Hematopoietic multipotent progenitor cell treated with erythropoietin and hydrocortisone succinate and interleukin-3 and kit ligand, for 8 days (in vitro differentiated cells): ENCODE measurements around the gene GPHN.
"Not testable (repeated sequence)": the region's sequence is repeated elsewhere in the genome, so short reads cannot be mapped to it uniquely, and the experiment has no call there.

Experiments
- DNase-seq: peaks from one replicate; pipeline ENCODE4 v3.0.0-alpha.2; 2015

The GPHN gene

DNA sequence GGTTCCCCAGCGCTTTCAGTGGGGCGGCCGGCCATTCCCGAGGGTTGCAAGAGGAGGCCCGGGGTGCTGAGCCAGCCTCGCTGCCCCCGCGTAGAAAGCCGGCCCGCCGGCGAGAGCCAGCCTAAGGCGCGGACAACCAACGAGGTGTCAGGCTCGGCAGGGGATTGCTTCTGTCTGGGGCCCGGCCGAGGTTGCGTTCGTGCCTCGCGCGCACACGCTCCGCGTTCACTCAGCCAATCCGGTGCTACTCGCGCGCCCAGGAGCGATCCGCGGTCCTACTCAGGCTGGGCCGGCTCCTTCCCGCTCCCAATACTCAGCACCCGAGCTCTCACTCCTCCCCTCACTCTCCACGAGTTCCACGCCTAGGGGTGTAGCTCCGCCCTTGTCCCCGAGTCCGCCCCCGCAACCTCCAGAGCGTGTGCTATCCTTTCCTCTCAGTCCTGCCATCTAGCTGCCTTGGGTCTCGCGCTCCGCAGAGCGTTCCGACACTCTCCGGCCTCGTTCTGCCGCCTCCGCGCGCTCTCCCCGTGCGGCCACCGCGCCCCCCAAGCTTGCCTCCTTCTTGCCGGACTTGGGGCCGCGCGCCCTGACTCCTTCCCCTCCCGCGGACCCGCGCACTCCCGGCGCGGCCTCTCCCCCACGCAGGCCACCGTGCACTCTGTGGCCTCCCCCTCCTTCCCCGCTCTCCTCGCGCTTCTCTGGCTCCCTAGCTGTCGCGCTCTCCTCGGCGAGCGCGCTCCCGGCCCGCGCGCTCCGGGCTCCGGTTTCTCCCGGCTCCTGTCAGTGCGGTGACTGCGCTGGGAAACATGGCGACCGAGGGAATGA, at the start of gene GPHN:
Gene GPHN, plus strand, starts transcription at position 426 of the 825 bp plus-strand sequence.
- peak; percentile 98 for DNase-seq

DNA sequence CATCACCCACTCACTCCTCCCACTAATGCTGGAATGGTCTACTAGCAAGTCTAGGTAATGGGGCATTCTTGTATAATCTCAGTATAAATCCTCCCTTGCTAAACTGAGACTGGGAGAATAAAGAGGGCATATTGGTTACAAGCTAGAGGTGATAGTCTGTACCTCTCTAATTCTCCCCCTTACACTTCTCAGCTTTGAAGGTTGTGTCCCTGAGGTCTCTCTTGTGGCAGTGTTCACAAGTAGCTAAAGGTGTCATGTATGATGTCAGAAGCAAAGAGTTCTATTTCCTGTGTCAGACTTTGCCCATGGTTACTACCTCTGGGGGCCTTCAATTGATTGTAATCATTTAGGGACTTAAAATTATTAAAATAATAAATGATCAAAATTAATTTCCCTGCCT, 48.3 kb upstream of the GPHN start:
- DNase-seq = no peak

DNA sequence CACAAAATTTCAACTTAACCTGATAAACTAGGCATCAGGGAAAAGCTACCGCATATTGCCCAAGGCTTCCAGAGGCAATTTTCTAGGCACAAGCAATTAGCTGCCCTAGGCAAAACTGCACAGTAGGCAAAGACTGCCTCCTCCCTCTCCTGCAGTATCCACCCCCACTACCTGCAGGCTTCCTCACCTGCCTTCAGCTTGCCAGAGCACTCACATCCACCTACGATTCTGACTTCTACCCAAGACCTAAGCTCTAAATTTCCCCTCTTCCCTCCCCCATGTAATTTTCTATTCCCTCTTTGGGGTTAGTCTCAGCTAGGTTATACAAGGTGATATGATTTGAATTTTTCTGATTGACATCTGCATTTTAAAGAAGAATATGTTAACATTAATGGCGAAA, 43.7 kb upstream of the GPHN start:
- DNase-seq = no peak

DNA sequence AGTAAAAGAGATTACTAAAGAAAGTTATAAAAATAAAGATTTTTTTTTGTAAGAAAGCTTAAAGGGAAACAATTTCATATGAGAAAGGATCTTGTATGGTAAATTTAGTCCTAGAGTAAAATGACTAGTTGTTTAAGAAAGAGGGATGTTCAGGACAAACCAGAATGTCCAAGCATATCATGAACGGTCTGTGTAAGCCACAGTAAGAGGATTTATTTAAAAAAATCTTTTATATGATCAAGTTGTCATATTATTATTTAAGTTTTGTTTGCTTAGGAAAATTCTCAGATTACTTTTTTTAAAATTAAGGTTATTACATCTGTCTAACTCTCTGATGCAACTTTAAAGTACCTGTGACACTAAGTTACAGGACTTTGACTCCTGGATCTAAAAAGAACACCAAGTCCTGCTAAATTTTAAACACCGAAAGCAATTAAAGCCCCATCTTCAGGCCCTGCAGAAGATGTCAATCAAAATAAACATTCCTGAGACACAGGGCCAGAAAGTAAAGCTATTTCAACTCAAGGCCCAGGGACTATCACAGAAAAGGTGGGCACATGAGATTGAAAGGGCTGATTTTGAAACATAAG, 39.1 kb upstream of the GPHN start:
- no peak for DNase-seq

DNA sequence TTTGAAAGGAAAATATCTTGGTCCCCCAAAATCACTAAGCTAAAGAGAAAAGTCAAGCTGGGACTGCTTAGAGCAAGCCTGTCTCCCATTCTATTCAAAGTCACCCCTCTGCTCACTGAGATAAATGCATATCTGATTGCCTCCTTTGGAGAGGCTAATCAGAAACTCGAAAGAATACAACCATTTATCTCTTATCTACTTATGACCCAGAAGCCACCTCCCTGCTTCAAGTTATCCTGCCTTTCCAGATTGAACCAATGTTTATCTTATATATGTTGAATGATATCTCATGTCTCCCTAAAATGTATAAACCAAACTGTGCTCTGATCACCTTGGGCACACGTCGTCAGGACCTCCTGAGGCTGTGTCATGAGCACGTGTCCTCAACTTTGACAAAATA, 36.4 kb upstream of the GPHN start:
- DNase-seq = peak; percentile 38

DNA sequence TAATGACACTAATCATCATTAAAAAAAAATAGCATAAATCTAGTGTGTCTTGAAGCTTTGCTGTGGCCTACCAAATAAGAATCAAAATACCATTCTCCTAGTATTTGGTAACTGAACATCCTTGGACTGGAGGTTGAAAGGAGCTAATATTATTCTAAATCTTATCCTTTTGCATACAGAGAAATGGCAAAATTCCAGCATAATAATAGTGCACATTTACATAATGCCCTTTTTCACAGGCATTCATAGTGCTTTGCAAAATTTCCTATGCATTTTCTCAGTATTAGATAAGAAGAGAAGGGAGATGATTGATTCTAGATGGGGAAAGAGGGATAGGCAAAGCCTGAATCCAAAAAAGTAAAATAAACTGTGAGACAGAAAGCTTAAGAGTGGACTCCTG, 35.7 kb upstream of the GPHN start:
- DNase-seq = no peak

DNA sequence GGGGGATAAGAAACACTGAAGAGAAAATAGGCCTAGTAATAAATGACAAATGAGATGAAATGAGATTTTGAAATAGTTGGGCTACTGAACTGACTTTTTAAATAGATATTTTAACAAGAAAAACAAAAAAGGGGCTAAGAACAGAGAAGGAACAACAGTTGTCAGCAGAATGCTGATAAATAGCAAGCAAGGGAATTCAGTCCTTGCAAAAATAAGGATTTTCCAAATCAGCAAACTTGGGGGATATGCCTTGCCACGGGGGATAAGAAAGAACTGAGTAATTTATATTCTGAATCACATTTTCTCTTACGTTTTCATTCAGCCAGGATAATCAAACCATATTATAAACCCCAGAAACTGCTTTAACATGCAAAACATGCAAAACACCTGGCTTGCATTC, 34.7 kb upstream of the GPHN start:
- DNase-seq = no peak

DNA sequence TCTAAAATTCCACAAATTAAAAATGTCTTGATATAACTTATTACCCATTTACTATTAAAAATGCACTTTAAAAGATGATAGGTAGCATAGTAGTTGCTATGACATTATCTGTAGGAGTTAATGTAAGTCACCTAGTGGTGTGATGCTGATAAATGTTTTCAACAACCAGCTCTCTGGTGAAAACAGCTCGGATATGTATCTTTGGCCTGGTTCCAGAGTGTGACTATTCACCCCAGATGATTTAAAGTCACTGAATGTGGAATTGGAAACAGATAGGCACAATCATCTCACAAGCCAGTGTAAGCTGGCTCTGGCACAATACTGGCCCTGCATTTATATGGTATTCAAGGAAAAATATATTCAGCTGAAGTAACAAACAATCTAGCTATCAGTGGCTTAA, 31.0 kb upstream of the GPHN start:
- DNase-seq = peak; percentile 81

DNA sequence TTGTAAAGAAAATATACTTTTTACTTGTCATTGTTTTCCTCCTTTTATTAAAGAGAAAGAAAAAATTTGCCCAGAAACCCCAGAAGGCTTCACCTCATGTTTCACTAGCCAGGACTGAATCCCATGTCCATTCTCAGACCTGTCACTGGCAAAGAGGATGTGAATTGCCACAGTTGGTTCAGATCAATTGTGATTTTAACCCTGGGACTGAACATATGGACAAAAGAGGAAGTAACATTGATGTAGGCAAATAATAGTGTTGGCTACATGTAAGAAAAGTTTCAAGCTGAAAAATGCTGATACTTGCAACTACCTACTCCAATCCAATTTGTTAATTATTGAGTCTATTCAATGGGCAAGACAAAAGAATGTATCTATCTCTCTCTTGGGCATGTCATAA, 30.4 kb upstream of the GPHN start:
- no peak for DNase-seq

DNA sequence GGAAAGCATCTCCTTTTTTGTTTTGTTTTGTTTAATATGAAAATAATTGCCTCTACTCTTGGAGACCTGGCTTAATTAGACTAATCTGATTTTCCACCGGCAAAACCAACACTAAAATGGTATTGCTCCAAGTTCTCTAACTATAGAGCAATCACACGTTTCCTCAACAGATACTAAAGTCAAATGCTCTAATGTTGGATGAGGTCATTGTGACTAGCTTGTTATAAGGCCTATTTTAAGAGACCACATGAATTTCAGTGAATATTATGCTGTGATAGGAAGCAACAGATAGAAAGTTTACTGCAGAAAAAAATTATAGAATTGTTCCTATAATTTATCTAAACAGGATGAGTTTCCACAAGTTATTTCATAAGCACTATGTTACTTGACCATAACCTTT, 25.1 kb upstream of the GPHN start:
- DNase-seq = no peak

DNA sequence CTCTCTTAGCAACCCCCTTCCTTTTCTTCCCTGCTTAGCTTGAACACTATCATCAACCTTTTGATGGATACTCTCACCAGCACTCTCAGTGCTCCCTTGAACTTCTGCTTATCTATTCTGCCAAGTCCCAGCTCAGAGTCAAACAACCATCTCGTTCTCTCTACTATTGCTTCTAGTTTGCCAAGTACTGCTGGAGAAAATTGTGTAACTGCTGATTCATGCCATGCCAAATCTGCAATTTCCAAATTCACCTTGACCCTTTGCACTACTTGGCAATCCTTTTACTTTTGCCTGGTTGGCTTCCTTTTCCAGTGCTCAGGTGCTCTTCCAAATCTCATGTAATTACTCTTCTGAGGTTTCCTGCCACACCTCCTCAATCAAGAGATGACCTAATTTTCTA, 24.6 kb upstream of the GPHN start:
- DNase-seq = no peak

DNA sequence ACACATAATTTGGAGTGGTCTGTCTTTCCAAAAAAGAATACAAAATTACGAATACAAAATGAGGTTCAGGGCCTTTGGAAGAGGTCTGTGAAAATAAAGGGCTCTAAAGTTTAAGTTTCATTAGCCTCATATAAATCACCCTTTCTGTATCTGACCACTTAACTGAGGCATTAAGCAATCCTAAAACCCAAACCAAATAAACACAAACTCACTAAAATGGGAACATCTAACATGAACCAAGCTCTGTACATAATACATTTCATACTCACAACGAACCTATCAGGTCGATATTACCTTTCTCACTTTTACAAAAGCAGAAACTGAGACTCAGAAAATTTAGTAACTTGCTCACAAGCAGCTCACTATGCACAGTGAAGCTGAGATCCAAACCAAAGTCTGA, 22.9 kb upstream of the GPHN start:
- no peak for DNase-seq

DNA sequence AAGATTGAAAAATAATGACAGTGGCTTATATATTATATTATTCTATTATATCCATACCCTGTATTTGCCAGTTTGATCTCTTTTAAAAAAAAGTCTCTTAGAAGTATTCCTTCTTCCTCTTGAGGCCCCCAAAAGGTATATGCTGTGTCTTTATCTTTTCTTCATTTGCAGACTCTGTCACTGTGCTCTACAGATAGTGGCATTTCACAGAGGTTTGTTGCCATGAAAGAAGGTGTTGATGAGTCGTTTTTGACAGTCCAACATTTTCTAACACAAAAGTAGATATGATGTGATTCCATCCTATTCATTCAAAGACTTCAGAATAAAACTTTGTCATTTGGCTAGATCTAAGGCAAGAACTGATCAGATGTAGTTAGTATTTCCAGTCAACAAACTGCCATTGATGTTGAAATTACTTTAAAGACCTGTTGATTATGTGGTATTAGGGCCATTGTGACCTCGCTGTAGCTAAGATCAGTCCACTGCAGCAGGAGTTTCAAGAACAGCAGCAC, 22.0 kb upstream of the GPHN start, which contains the start of gene CCDC196:
Gene CCDC196, plus strand, starts transcription at position 462 of the 512 bp plus-strand sequence. CDS start 132 bp downstream, outside the sequence.
- peak; percentile 9 for DNase-seq

DNA sequence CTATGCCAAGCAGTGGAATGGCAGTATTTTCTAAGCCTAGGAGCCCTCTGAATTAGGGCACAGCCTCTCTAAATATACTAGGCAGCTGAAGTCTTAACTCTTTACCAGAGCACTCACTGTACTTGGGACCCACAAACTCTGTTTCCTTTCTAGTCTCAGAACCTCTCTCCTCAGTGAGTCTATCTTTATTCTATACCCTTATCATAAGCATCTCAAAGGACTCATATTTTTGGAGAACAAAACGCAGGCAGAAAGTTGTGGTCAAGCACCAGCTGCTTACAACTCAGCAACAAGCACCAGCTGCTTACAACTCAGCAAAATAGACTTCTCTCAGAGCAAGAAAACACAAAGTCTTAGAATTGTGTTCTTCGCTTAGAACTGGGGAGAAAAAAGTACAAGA, 20.8 kb upstream of the GPHN start:
- peak; percentile 7 for DNase-seq

DNA sequence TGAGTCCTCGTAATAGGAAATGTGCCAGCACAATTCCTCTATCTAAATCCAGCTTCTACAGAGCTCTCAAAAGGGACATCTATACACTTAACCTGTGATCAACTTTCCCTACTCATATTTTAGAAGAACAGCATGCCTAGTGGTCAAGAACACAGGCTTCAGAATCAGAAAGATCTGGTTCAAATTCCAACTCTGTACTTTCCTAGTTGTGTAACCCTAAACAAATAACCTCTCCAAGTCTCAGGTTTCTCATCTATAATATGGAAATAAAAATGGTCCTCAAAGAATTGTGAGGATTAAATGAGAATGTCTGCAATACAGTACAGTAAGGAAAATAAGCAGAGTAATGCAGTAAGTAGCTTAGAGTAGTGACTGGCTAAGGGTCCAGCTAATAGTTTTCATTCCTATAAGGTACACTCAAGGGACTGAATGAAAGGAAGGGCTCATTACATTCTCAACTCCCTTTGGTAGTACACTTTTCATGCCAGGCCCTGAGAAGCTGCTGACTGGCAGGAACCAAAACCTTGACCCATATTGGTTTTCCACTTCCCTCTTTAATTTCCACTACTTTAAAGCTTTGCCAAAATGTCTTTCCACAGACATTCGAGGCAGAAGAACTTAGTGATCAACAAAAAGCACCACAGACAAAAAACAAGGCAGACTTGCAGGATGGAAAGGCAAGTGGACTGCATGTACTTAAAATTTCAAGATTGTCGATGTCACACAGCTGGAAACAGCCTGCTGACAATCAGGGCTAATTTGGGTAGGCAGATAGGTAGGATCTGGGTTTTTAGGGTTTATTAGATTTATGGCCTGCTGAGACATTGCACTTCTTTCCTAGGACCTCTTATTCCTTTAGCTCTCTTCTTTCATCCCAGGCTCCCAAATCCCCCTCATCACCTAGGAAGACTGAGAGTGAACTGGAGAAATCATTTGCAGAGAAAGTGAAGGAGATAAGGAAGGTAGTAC, 17.5 kb upstream of the GPHN start:
- no peak for DNase-seq

DNA sequence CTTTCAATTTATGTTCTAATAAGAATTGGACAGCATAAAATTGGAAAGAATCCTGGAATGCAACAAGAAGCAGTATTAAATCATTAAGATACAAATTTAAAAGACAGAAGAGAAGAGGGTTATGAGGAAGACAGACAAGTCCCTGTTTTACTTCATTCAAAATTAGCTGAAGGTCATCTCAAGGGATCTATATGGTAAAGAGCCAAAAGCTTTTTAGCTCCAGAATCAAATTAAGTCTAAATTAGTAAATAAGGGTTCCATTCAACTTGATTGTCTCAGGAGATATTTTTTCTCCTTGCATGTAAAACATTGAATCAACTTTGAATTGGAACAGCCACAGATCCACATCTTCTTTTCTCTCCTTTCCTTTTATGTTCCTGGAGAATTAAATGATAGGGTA, 14.2 kb upstream of the GPHN start:
- no peak for DNase-seq

DNA sequence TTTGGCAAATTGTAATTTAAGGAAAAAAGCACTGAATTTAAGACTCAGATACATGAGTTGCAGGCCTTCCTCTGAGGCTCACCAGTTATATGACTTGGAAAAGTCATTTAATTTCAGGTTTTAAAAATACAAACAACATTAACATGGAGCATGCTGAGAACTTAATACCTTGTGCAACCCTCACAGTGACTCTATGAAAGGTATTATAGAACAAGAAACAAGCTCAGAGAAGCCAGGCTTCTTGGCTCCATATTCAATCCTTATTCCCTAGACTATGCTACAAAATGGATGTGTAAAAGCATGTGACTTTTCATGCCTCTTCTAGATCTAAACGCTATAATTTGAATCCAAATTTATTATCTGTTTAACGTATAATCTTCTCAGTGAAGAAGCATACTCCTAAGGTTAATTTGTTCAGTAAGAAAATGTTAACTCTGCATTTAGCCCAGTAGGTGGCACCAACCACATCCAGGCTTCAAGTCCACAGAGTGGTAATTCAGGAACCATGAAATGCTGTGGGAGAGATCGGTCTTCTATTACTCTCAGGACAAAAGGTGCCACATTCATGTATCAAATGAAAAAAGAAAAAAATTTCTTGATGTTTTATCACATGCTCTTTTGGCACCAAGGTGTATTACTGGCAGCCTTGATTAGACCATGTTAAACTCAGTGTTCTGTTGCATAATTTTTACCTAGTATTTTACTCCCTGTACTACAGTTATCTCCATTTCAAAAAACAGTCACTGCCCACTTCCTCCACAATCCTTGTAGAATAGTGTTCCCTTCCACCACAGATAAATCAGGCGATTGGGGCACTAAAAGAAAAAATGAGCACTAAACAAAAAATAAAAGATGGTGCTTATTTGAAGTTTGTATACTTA, 12.5 kb upstream of the GPHN start:
- peak; percentile 81 for DNase-seq

DNA sequence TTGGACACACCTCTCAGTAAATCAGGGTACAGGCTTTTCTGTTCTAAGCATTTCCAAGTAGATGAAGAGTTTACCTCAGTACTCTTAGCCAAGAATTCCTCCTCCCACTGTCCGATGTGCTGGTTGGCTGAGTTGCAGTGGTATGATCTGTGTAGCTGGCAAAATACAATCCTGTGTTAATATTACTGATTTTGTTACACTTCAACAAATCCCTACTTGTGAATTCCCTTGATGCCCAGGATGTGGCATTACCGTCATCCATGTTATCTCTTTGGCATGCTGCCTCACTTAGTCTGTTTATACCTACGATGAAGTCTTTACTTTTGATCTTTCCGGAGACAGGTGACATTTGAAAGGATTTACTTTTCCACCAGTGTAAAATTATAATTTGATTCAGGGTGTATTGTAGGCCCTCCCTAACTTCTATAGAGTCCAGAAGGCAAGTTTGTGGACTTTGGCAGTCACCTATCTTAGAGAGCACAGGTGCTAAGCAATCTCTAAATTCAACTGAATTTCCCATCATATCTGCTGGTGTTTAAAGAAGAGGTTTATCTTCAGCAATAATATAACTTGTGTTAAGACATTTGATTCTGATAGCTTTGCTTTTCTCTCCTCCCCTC, 11.6 kb upstream of the GPHN start:
- DNase-seq = no peak

DNA sequence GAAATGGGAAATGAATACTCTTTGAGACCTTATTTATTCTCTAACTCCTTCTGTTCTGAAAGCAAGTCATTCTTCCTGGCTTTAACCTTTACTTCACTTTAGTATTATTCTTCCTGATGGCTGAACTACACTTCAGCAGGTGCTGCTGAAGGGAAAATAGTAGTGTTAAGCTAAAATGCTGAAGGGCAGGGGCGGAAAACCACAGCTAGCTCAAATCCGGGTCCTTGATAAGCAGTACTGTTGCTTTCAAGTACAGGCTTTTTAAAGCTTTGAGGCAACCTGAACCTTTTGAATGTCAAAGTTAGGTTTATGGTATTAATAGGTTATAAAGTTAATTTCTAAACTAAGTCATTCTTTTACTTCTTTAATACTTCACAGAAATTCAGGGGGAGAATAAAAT, 11.0 kb upstream of the GPHN start:
- DNase-seq = no peak

DNA sequence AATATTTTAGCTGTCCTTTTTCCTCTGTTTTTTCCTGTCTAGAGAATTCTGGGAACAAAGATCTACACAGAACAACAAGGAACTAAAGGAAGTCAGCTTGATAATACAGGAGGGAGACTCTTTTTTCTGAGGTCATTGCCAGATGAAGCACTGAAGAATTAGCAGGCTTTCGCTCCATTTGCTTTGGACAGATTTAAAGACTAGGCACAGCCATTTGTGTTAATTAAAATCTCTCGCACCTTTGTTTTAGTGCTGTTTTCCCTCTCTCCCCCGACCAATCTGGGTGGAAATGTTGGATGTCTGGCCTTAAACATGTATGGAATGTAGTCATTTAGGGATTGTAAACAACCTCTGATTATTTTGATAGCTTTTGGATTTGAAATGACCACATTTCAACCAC, 9.6 kb upstream of the GPHN start:
- DNase-seq = no peak

DNA sequence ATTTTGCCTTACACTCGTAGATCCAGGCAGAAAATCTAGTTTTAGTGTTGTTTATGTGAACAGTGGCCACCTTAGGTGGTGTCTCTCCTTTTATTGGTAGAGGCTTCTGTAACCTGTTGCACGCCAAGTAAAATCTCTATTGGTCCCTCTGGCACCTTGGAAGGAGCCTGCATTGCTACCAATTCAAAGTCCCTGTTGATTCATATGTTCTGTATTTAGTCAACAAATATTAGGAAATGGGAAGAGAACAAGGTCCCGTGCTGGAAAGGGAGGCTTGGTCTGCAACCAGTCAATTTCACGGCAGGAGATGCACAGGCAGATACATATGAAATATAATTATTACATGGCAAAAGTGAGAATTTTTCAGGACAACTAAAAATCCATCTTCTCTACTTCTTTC, 6.4 kb upstream of the GPHN start:
- DNase-seq = no peak

DNA sequence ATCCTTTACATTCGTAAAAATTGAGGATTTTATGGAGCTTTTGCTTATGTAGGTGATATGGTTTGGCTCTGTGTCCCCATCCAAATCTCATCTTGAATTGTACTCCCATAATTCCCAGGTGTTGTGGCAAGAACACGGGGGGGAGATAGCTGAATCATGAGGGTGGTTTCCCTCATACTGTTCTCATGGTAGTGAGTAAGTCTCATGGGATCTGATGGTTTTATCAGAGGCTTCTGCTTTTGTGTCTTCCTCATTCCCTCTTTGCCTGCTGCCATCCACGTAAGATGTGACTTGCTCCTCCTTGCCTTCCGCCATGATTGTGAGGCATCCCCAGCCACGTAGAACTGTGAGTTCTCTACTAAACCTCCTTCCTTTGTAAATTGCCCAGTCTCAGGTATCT, 5.1 kb upstream of the GPHN start:
- not testable (repeated sequence) for DNase-seq
